CD4-positive, alpha-beta T cell treated with Interleukin-2 at 100 ng/mL for 4 hours (primary cell): ENCODE measurements around the gene AFF1.

Source experiments
- DNase-seq: peaks from one replicate; pipeline ENCODE4 v3.0.0-alpha.2; 2020; ENCODE audit warnings: low spot score

AFF1 gene

GRCh38 chr4:86950831-86951525, 16.2 kb downstream of the AFF1 start:
- no peak for DNase-seq

GRCh38 chr4:86955888-86956451, 21.2 kb downstream of the AFF1 start:
- DNase-seq, result no peak

GRCh38 chr4:86957215-86957614, 22.4 kb downstream of the AFF1 start:
- no peak for DNase-seq

- no peak for DNase-seq
These were observed 25.0 kb downstream of the AFF1 start for GRCh38 chr4:86959588-86960500.

- no peak for DNase-seq
These were observed 25.7 kb downstream of the AFF1 start for GRCh38 chr4:86960557-86960961.

GRCh38 chr4:86961116-86961515, 26.3 kb downstream of the AFF1 start:
- DNase-seq, result no peak

GRCh38 chr4:86961605-86962295, 26.9 kb downstream of the AFF1 start:
- no peak for DNase-seq

GRCh38 chr4:86963697-86964096, 28.9 kb downstream of the AFF1 start:
- no peak for DNase-seq

GRCh38 chr4:86965019-86965976, 30.5 kb downstream of the AFF1 start:
- no peak for DNase-seq

- DNase-seq, result no peak
These were observed 32.3 kb downstream of the AFF1 start for GRCh38 chr4:86967073-86967472.

GRCh38 chr4:86967798-86968197, 33.0 kb downstream of the AFF1 start:
- no peak for DNase-seq

GRCh38 chr4:86968547-86968946, 33.7 kb downstream of the AFF1 start:
- no peak for DNase-seq

GRCh38 chr4:86970447-86971354, 35.9 kb downstream of the AFF1 start:
- no peak for DNase-seq

GRCh38 chr4:86971355-86971683, 36.5 kb downstream of the AFF1 start:
- no peak for DNase-seq

GRCh38 chr4:86972997-86973396, 38.2 kb downstream of the AFF1 start:
- no peak for DNase-seq

- no peak for DNase-seq
These were observed 38.9 kb downstream of the AFF1 start for GRCh38 chr4:86973668-86974067.

- DNase-seq, result no peak
These were observed 39.8 kb downstream of the AFF1 start for GRCh38 chr4:86974551-86974994.

GRCh38 chr4:86975927-86976326, 41.1 kb downstream of the AFF1 start:
- no peak for DNase-seq

GRCh38 chr4:86976801-86977485, 42.1 kb downstream of the AFF1 start:
- DNase-seq, result no peak
